ENCODE data around the gene TCEAL3. TPM values are rescaled to one million over a fixed set of nuclear protein-coding genes. Genes with fewer than 3 reads are reported as not detected.
"Not testable (repeated sequence)": the region's sequence is repeated elsewhere in the genome, so short reads cannot be mapped to it uniquely, and the experiment has no call there.

TCEAL3 gene
- total RNA-seq, 1 donor from 2014 or later = 9.0 TPM

DNA sequence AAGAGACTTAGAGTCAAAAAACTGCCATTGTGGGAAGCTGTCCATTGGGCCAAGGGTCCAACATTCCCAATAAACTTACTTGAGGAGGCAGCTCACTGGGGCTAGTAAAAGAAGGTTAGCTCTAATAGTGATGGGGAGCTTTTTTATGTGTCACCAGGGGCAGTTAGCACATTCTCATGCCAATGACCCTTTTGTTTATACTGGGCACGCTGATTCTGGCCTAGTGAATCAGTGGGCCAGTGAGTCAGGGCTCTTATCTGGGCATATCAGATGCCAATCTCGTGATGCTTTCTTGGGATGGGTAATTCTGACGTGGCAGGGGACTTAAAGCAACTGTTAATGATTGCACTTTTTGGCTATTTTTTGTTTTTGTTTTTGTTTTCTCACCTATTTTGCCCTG lies 48.9 kb downstream of the TCEAL3 start:
- TF ChIP-seq, protein P1, sequence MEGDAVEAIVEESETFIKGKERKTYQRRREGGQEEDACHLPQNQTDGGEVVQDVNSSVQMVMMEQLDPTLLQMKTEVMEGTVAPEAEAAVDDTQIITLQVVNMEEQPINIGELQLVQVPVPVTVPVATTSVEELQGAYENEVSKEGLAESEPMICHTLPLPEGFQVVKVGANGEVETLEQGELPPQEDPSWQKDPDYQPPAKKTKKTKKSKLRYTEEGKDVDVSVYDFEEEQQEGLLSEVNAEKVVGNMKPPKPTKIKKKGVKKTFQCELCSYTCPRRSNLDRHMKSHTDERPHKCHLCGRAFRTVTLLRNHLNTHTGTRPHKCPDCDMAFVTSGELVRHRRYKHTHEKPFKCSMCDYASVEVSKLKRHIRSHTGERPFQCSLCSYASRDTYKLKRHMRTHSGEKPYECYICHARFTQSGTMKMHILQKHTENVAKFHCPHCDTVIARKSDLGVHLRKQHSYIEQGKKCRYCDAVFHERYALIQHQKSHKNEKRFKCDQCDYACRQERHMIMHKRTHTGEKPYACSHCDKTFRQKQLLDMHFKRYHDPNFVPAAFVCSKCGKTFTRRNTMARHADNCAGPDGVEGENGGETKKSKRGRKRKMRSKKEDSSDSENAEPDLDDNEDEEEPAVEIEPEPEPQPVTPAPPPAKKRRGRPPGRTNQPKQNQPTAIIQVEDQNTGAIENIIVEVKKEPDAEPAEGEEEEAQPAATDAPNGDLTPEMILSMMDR (IDR thresholded peaks at IDR 0.05; ENCODE audit: partially characterized antibody, unreplicated experiment) = no peak
- Mint-ChIP-seq H3K4me3 (ENCODE audit: unreplicated experiment) (no peak overlapping the region), H3K27ac (ENCODE audit: unreplicated experiment) (no peak overlapping the region), H3K27me3 (ENCODE audit: unreplicated experiment) (no peaks in the 10 kb centered on the region), H3K36me3 (ENCODE audit: unreplicated experiment) (no peaks in the 10 kb centered on the region), H3K9me3 (ENCODE audit: unreplicated experiment) (peaks cover 2% of the 10 kb centered on the region), H3K4me1 (ENCODE audit: low read depth, unreplicated experiment) (no peaks in the 10 kb centered on the region)
- DNase-seq = no peak

DNA sequence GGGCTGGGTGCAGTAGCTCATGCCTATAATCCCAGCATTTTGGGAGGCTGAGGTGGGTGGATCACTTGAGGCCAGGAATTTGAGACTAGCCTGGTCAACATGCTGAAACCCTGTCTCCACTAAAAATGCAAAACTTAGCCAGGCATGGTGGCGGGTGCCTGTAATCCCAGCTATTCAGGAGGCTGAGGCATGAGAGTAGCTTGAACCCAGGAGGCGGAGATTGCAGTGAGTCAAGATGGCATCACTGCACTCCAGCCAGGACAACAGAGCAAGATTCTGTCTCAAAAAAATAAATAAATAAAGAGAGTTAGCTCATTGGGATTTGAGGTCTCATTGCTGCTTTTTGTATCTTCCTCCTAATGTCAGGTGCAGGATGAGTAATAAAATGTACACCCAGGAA lies 49.3 kb downstream of the TCEAL3 start:
- H3K4me3 Mint-ChIP-seq (ENCODE audit: unreplicated experiment); H3K9me3 Mint-ChIP-seq (ENCODE audit: unreplicated experiment); H3K27me3 Mint-ChIP-seq (ENCODE audit: unreplicated experiment); DNase-seq; H3K4me1 Mint-ChIP-seq (ENCODE audit: low read depth, unreplicated experiment); H3K27ac Mint-ChIP-seq (ENCODE audit: unreplicated experiment); H3K36me3 Mint-ChIP-seq (ENCODE audit: unreplicated experiment): not testable (repeated sequence)

DNA sequence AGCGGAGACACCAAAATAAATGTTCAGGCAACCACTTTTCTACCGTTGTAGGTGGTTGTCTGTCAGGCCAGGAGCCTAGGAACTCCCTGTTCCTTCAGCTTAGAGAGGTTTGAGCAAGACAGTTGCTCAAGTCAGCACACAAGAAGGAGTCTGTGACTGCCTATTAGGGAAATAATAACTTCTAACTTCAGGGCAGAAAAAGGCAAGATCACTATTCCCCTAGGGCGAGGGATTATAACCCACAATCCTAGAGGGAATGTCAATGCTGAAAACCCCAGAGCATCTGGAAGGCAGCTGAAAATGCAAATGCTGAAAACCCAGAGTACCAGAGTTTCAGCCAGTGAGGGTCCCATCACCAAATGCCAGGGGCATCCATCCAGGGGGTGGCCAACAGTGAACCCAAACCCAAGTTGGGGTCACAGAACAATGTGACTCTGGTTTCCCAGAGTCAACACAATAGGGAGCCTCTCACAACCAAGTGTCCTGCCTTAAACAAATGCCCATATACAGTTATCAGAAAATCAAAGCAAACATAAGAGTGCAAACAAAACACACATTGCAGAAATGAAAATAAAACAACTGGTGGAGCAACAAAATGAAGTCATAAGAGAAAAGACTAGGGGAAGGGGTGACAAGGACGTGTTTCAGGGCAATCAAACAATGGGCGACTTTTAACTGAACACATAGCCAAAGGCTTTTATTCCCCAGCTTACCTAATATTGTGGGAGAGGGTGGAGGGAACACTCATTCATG lies 51.1 kb downstream of the TCEAL3 start:
- Mint-ChIP-seq H3K4me1 (ENCODE audit: low read depth, unreplicated experiment) (no peaks in the 10 kb centered on the region), H3K9me3 (ENCODE audit: unreplicated experiment) (peaks cover 2% of the 10 kb centered on the region), H3K27me3 (ENCODE audit: unreplicated experiment) (no peaks in the 10 kb centered on the region), H3K36me3 (ENCODE audit: unreplicated experiment) (no peaks in the 10 kb centered on the region), H3K27ac (ENCODE audit: unreplicated experiment) (no peak overlapping the region), H3K4me3 (ENCODE audit: unreplicated experiment) (no peak overlapping the region)
- no peak for DNase-seq
- TF ChIP-seq, protein P1 (IDR thresholded peaks at IDR 0.05; ENCODE audit: partially characterized antibody, unreplicated experiment) = no peak

DNA sequence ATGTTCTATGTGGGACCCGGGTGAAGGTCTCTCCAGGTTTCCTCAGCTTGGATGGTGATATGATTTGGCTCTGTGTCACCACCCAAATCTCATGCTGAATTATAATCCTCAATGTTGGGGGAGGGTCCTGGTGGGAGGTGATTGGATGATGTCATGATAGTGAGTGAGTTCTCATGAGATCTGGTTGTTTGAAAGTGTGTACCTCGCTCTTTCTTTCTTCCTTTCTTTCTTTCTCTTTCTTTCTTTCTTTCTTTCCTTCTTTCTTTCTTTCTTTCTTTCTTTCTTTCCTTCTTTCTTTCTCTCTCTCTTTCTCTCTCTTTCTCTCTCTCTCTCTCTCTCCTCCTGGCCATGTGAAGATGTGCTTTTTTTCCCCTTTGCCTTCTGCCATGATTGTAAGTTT lies 51.7 kb downstream of the TCEAL3 start:
- not testable (repeated sequence) for H3K9me3 Mint-ChIP-seq (ENCODE audit: unreplicated experiment); H3K27ac Mint-ChIP-seq (ENCODE audit: unreplicated experiment); H3K4me3 Mint-ChIP-seq (ENCODE audit: unreplicated experiment); H3K36me3 Mint-ChIP-seq (ENCODE audit: unreplicated experiment); DNase-seq; H3K27me3 Mint-ChIP-seq (ENCODE audit: unreplicated experiment); H3K4me1 Mint-ChIP-seq (ENCODE audit: low read depth, unreplicated experiment)

Other genes starting within 250 kb of the TCEAL3 start
- gene BEX3, start 231.4 kb upstream of the TCEAL3 start, total RNA-seq (ENCODE audit: unreplicated experiment) = 242 TPM
- 0.47 TPM for gene RAB40A, start 88.5 kb upstream of the TCEAL3 start, total RNA-seq (ENCODE audit: unreplicated experiment)
- 56.5 TPM for gene TCEAL4, start 22.4 kb upstream of the TCEAL3 start, total RNA-seq (ENCODE audit: unreplicated experiment)
- gene TCEAL1, start 21.0 kb downstream of the TCEAL3 start, total RNA-seq (ENCODE audit: unreplicated experiment) = 7.7 TPM
- 409 TPM for gene MORF4L2, start 78.7 kb downstream of the TCEAL3 start, total RNA-seq (ENCODE audit: unreplicated experiment)
- gene TMEM31, start 102.9 kb downstream of the TCEAL3 start, total RNA-seq (ENCODE audit: unreplicated experiment) = not detected
- 0.20 TPM for gene PLP1, start 168.9 kb downstream of the TCEAL3 start, total RNA-seq (ENCODE audit: unreplicated experiment)
- gene RAB9B, start 224.3 kb downstream of the TCEAL3 start, total RNA-seq (ENCODE audit: unreplicated experiment) = 4.5 TPM